CD14-positive monocyte (primary cell): ENCODE measurements around the gene MRPL45. TPM values are rescaled to one million over a fixed set of nuclear protein-coding genes. Genes with fewer than 3 reads are reported as not detected.
"Not testable (repeated sequence)": the region's sequence is repeated elsewhere in the genome, so short reads cannot be mapped to it uniquely, and the experiment has no call there.

Source experiments
- DNase-seq, 3 donors: peaks; one replicate each; pipeline ENCODE4 v3.0.0-alpha.2; 2011 to 2022
- H2AFZ ChIP-seq: 2 replicates; pipeline ENCODE4 v1.6.0; 2012; ENCODE audit warnings: mild to moderate bottlenecking, low read depth, low read length, inconsistent platforms; ENCODE audit not compliant: insufficient read depth, poor library complexity, severe bottlenecking
- H3K27ac ChIP-seq, 2 donors: 1 replicate in 1 of 2; 2 replicates in 1 of 2; pipeline ENCODE4 v1.5.1; 2012 to 2013; ENCODE audit warnings: low read length in 2 of 2, control low read depth in 1 of 2, inconsistent platforms in 1 of 2, low read depth in 1 of 2, mild to moderate bottlenecking in 1 of 2
- H3K27me3 ChIP-seq, 2 donors: one replicate each; pipeline versions ENCODE4 v1.6.0 to v1.6.1; 2011 to 2013; ENCODE audit warnings: low read length in 2 of 2; ENCODE audit not compliant: control insufficient read depth in 2 of 2, insufficient read depth in 2 of 2
- H3K36me3 ChIP-seq, 2 donors: replicated peaks in 1 of 2; 1 replicate in 1 of 2; 2 replicates in 1 of 2; pipeline versions ENCODE4 v1.5.1 to v1.6.1; 2012 to 2013; ENCODE audit warnings: low read length in 2 of 2, control low read depth in 1 of 2, inconsistent platforms in 1 of 2, mild to moderate bottlenecking in 1 of 2; ENCODE audit not compliant: insufficient read depth in 2 of 2, control insufficient read depth in 1 of 2
- H3K4me1 ChIP-seq, 2 donors: 1 replicate in 1 of 2; 2 replicates in 1 of 2; pipeline versions ENCODE4 v1.5.1 to v1.6.1; 2012 to 2013; ENCODE audit warnings: low read length in 2 of 2, control low read depth in 1 of 2, inconsistent platforms in 1 of 2, mild to moderate bottlenecking in 1 of 2, moderate library complexity in 1 of 2; ENCODE audit not compliant: insufficient read depth in 2 of 2, control insufficient read depth in 1 of 2
- H3K4me2 ChIP-seq: replicated peaks from 2 replicates; pipeline ENCODE3; 2012; ENCODE audit warnings: low read length, moderate library complexity, mild to moderate bottlenecking; ENCODE audit not compliant: poor library complexity, severe bottlenecking; ENCODE audit errors: extremely low read depth
- H3K4me3 ChIP-seq, 3 experiments: fragments of 200-600 bp in 1 of 3; sonication (generic) in 1 of 3; replicated peaks in 1 of 3; 1 replicate in 2 of 3; 2 replicates in 1 of 3; pipeline ENCODE4 v1.5.1; 2011 to 2013; ENCODE audit warnings: low read length in 3 of 3, mild to moderate bottlenecking in 3 of 3, control low read depth in 2 of 3, low read depth in 2 of 3, inconsistent platforms in 1 of 3, moderate library complexity in 1 of 3
- H3K79me2 ChIP-seq: 2 replicates; pipeline ENCODE4 v1.6.0; 2012; ENCODE audit warnings: mild to moderate bottlenecking, control low read depth, inconsistent platforms, low read length, moderate library complexity; ENCODE audit not compliant: insufficient read depth
- H3K9ac ChIP-seq: 2 replicates; pipeline ENCODE4 v1.6.0; 2017; ENCODE audit warnings: low read length, mild to moderate bottlenecking; ENCODE audit not compliant: insufficient read depth, poor library complexity, severe bottlenecking
- H3K9me3 ChIP-seq, 2 donors: replicated peaks in 1 of 2; 1 replicate in 1 of 2; 2 replicates in 1 of 2; pipeline versions ENCODE4 v1.5.1 to v1.6.1; 2012 to 2013; ENCODE audit warnings: low read length in 2 of 2, control low read depth in 1 of 2; ENCODE audit not compliant: control insufficient read depth in 1 of 2, insufficient read depth in 1 of 2
- H4K20me1 ChIP-seq: 2 replicates; pipeline ENCODE4 v1.6.0; 2012; ENCODE audit warnings: mild to moderate bottlenecking, low read length, control low read depth, moderate library complexity; ENCODE audit not compliant: insufficient read depth
- H3K27ac Mint-ChIP-seq, 7 donors: one replicate each; pipeline ENCODE4 v1.8.0; 2020; ENCODE audit warnings: mild to moderate bottlenecking in 7 of 7, mixed read lengths in 7 of 7, moderate library complexity in 6 of 7, inconsistent platforms in 2 of 7
- H3K27me3 Mint-ChIP-seq, 3 donors: one replicate each; pipeline ENCODE4 v1.8.0; 2021 to 2022; ENCODE audit warnings: low read depth in 3 of 3, mild to moderate bottlenecking in 3 of 3, mixed read lengths in 3 of 3, moderate library complexity in 3 of 3, inconsistent platforms in 1 of 3
- H3K36me3 Mint-ChIP-seq, 2 donors: one replicate each; pipeline ENCODE4 v1.8.0; 2020; ENCODE audit warnings: mixed read lengths in 2 of 2, inconsistent platforms in 1 of 2, mild to moderate bottlenecking in 1 of 2
- H3K4me1 Mint-ChIP-seq: one replicate; pipeline ENCODE4 v1.8.0; 2020; ENCODE audit warnings: mild to moderate bottlenecking, mixed read lengths
- H3K4me3 Mint-ChIP-seq, 2 donors: one replicate each; pipeline ENCODE4 v1.8.0; 2020; ENCODE audit warnings: mild to moderate bottlenecking in 2 of 2, mixed read lengths in 2 of 2, moderate library complexity in 1 of 2
- H3K9me3 Mint-ChIP-seq, 7 donors: one replicate each; pipeline ENCODE4 v1.8.0; 2020 to 2022; ENCODE audit warnings: mixed read lengths in 7 of 7, mild to moderate bottlenecking in 6 of 7, moderate library complexity in 6 of 7, inconsistent platforms in 2 of 7
- WGBS: methylation state at CpG from one replicate; pipeline ENCODE4 v1.1.5; 2013; ENCODE audit warnings: missing lambda C conversion rate; ENCODE audit not compliant: insufficient coverage; 5-methylcytosine and 5-hydroxymethylcytosine counted together
- intact Hi-C, 2 donors: fragments of 100-400 bp; cut with micrococcal nuclease; formaldehyde crosslinking; loops; one replicate each; pipeline versions ENCODE4 v1.15.0 to v1.15.1; 2023
- polyA minus RNA-seq: library from RNA; depleted of rRNA, polyadenylated mRNA; stranded (reverse); fragments of >200 nt; gene quantifications from 2 replicates; pipeline ENCODE4 v1.2.3, GENCODE V29; 2012
- polyA plus RNA-seq, 3 donors: library from polyadenylated mRNA; depleted of rRNA in 1 of 3; unstranded in 2 of 3; stranded (reverse) in 1 of 3; fragments of 300-500 nt in 2 of 3; fragments of >200 nt in 1 of 3; fragmentation: Illumina TruSeq in 2 of 3; gene quantifications; 1 replicate in 2 of 3; 2 replicates in 1 of 3; pipeline ENCODE4 v1.2.3, GENCODE V29; 2012 to 2021
- total RNA-seq, 12 experiments: library from RNA in 1 of 12; stranded (reverse) in 1 of 12; fragments of 120-200 nt in 1 of 12; gene quantifications; one replicate each; pipeline ENCODE4 v1.2.4 and lab custom pipeline; 2013 to 2026; ENCODE audit warnings: mixed read lengths in 6 of 12, inconsistent platforms in 1 of 12

Gene MRPL45
- total RNA-seq (2013), result 25.0 TPM
- polyA plus RNA-seq (10 to 100 TPM; 18.3 to 20.8 (median 19.8) TPM), polyA minus RNA-seq (6.7 and 12.8 TPM in 2 replicates), total RNA-seq (lab: John Stamatoyannopoulos, UW) (3.7 to 13.7 (median 8.4) reads per million in 11 experiments)

DNA sequence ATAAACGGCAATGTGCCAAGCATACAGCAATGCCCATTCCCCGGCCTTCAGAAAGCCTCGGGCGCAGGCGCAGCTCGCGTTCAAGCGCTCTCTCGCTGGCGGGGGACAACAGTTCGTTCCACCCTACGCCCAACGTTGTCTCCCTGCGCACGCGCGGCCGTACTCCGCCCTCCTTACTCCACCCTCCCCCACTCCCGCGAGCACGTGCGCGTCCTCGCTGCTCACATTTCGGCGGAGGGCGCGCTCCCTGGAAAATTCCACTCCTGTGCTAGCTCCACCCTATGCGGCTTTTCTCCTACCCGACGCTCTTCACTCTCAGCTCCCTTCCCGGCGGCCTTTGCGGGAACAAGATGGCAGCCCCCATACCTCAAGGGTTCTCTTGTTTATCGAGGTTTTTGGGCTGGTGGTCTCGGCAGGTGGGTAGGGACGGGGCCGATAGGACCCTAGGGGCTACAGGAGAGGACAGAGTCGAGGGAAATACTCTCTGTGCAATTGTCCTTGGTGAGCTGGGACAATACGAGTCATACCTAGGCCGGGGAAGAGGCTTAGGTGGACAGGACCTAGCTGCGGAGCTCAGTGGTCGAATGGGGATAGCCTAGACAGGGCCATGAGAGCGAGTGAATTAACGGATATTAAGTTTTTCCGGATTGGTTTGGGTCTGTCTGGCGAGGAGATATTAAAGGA, at the start of gene MRPL45:
Gene MRPL45, plus strand, starts transcription at position 335 of the 684 bp plus-strand sequence. Its CDS starts 16 bp downstream, at position 351.
- H3K4me3 Mint-ChIP-seq, result peak within 1 kb of the TSS; percentile 93 to 96
- Histone ChIP-seq H3K4me2 (peak within 1 kb of the TSS; percentile 22), H3K27ac (peak within 1 kb of the TSS; percentile 64 to 78), H3K4me3 (peak within 1 kb of the TSS; percentile 63 to 76 (median 76)), H3K9ac (peak within 1 kb of the TSS; percentile 53), H2AFZ (peak within 1 kb of the TSS; percentile 82)
- H3K27me3 Mint-ChIP-seq, H3K9me3 ChIP-seq, H3K36me3 ChIP-seq, H3K27me3 ChIP-seq, H3K9me3 Mint-ChIP-seq, H3K4me1 Mint-ChIP-seq, H4K20me1 ChIP-seq, H3K4me1 ChIP-seq, H3K79me2 ChIP-seq, intact Hi-C loops: not testable (repeated sequence)
- H3K36me3 Mint-ChIP-seq, result peaks cover 7 to 16% of the 10 kb centered on the region in 2 donors
- H3K27ac Mint-ChIP-seq, result peak within 1 kb of the TSS; percentile 89 to 98 (median 94)
- peak; percentile 95 to 97 (median 97) for DNase-seq
- WGBS, result under 1% methylated on average over 34 of the region's 48 CpGs

GRCh38 chr17:38253191-38253590, 43.8 kb upstream of the MRPL45 start:
- DNase-seq, H3K27ac ChIP-seq, H3K27ac Mint-ChIP-seq, H3K9me3 ChIP-seq, H3K9me3 Mint-ChIP-seq, H3K4me2 ChIP-seq, H3K27me3 Mint-ChIP-seq, H2AFZ ChIP-seq, H3K9ac ChIP-seq, H3K4me3 ChIP-seq, H3K27me3 ChIP-seq, H3K4me3 Mint-ChIP-seq, H3K36me3 ChIP-seq, intact Hi-C loops, H3K4me1 ChIP-seq, H3K36me3 Mint-ChIP-seq: not testable (repeated sequence)
- peaks cover 19% of the 10 kb centered on the region for H4K20me1 ChIP-seq
- WGBS, result no CpG with 5 or more reads among the region's 14 CpGs
- H3K79me2 ChIP-seq, result peaks cover 48% of the 10 kb centered on the region
- H3K4me1 Mint-ChIP-seq, result peaks cover 13% of the 10 kb centered on the region

GRCh38 chr17:38254357-38254756, 42.6 kb upstream of the MRPL45 start:
- Histone ChIP-seq H4K20me1 (peaks cover 19% of the 10 kb centered on the region), H3K79me2 (peaks cover 48% of the 10 kb centered on the region)
- H3K9me3 ChIP-seq, H3K27me3 Mint-ChIP-seq, DNase-seq, H3K27me3 ChIP-seq, H3K4me1 ChIP-seq, H3K27ac ChIP-seq, H3K9me3 Mint-ChIP-seq, intact Hi-C loops, H3K27ac Mint-ChIP-seq, H3K4me3 ChIP-seq, H3K4me2 ChIP-seq, H3K36me3 ChIP-seq, H3K9ac ChIP-seq, H2AFZ ChIP-seq, H3K36me3 Mint-ChIP-seq, H3K4me3 Mint-ChIP-seq: not testable (repeated sequence)
- WGBS, result 100% methylated on average over 1 of the region's 2 CpGs
- peaks cover 13% of the 10 kb centered on the region for H3K4me1 Mint-ChIP-seq

DNA sequence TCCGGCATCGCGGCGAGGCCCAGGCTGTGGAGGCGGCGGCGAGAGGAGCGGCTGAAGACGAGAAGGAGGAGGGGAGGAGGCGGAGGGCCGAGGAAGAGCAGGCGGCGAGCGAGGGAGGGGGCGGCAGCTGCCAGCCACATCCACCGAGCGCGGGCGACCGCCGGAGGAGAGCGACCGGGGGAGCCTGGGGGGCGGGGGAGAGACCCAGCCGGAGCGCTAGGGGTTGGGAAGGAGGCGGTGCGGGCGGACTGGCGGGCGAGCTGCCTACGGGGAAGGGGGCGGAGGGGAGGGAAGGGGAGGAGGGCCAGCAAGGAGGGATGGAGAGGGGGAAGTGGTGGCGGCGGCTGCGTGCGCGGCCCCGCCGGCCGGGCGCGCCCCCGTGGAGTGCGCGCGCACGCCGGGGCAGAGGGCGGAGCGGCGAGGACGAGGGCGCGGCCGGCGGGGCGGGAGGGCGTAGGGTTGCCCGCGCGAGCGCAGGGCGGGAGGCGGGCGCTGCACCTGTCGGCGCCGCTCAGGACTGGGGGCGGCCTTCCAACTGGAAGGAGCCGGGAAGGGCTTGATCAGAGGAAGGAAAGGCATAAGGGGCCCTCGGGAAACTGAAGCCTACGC, 39.9 kb upstream of the MRPL45 start:
- H3K9me3 ChIP-seq, H3K36me3 ChIP-seq, H3K27me3 ChIP-seq, H3K4me1 ChIP-seq, intact Hi-C loops, H3K9me3 Mint-ChIP-seq, H3K36me3 Mint-ChIP-seq, H4K20me1 ChIP-seq, H3K27me3 Mint-ChIP-seq: not testable (repeated sequence)
- peak overlapping the region; percentile 50 for H3K4me2 ChIP-seq
- H3K27ac ChIP-seq, result peak overlapping the region in 1 of 2 donors; percentile 61
- WGBS, result 0% methylated on average over 15 of the region's 73 CpGs
- H3K4me1 Mint-ChIP-seq, result peaks cover 13% of the 10 kb centered on the region
- peak overlapping the region; percentile 40 for H3K9ac ChIP-seq
- H3K79me2 ChIP-seq, result peaks cover 30% of the 10 kb centered on the region
- peak overlapping the region; percentile 68 for H2AFZ ChIP-seq
- peak overlapping the region in 2 of 7 donors; percentile 30 to 82 for H3K27ac Mint-ChIP-seq
- peak overlapping the region; percentile 48 to 66 for H3K4me3 Mint-ChIP-seq
- DNase-seq, result peak; percentile 59 to 73 (median 64)
- peak overlapping the region; percentile 47 to 73 (median 71) for H3K4me3 ChIP-seq
